Measurements from ENCODE around the gene THRB. TPM values are rescaled to one million over a fixed set of nuclear protein-coding genes. Genes with fewer than 3 reads are reported as not detected.

Gene THRB
- total RNA-seq, 1 experiment from 2014 or later, result 5.8 TPM

- H3K27ac Mint-ChIP-seq, result no peak overlapping the region
- POLR2A ChIA-PET, result no interaction called here
- no peak overlapping the region for H3K4me3 Mint-ChIP-seq
- TF ChIP-seq ZSCAN18 (CRISPR knock-in tag; IDR thresholded peaks at IDR 0.05) (no peak), CREM (CRISPR knock-in tag; IDR thresholded peaks at IDR 0.05) (no peak), FOXK1 (CRISPR knock-in tag; IDR thresholded peaks at IDR 0.05) (no peak), PRRX2 (CRISPR knock-in tag; IDR thresholded peaks at IDR 0.05) (no peak), STAT6 (CRISPR knock-in tag; conservative IDR thresholded peaks at IDR 0.05; ENCODE audit: low read depth) (no peak), AR (CRISPR knock-in tag; IDR thresholded peaks at IDR 0.05) (no peak), E2F1 (CRISPR knock-in tag; IDR thresholded peaks at IDR 0.05) (no peak)
- ATAC-seq, result peak; percentile 30; the same call in 1 of the 2 replicates
- H3K27me3 Mint-ChIP-seq (ENCODE audit: low read depth), result no peaks in the 10 kb centered on the region
- CTCF ChIA-PET, result interaction anchor here (0.7 kb wide), 1 partner anchor 367 kb away, joined by 3 read pairs; no protein-coding TSS in a partner anchor
- no peaks in the 10 kb centered on the region for H3K36me3 Mint-ChIP-seq
- H3K4me1 Mint-ChIP-seq, result no peaks in the 10 kb centered on the region
- H3K9me3 Mint-ChIP-seq, result peaks cover 16% of the 10 kb centered on the region
- DNase-seq (ENCODE audit: low spot score), result no peak
Observed at GRCh38 chr3:24315356-24315755, 179.3 kb downstream of the THRB start.

- Mint-ChIP-seq H3K9me3 (no peaks in the 10 kb centered on the region), H3K27me3 (ENCODE audit: low read depth) (no peaks in the 10 kb centered on the region), H3K4me3 (no peak overlapping the region), H3K36me3 (no peaks in the 10 kb centered on the region), H3K27ac (no peak overlapping the region), H3K4me1 (no peaks in the 10 kb centered on the region)
- CTCF ChIA-PET, result no interaction called here
- DNase-seq (ENCODE audit: low spot score), result no peak
- no peak for ATAC-seq
- POLR2A ChIA-PET, result no interaction called here
- no peak for TF ChIP-seq ATF1 (CRISPR knock-in tag; IDR thresholded peaks at IDR 0.05)
- no peak for TF ChIP-seq ZNF512 (CRISPR knock-in tag; IDR thresholded peaks at IDR 0.05; ENCODE audit: borderline replicate concordance)
- TF ChIP-seq ZNF121 (CRISPR knock-in tag; IDR thresholded peaks at IDR 0.05), result no peak
- TF ChIP-seq CREB1 (CRISPR knock-in tag; IDR thresholded peaks at IDR 0.05), result no peak
- TF ChIP-seq IRF2 (CRISPR knock-in tag; IDR thresholded peaks at IDR 0.05; ENCODE audit: borderline replicate concordance, low read depth), result no peak
- no peak for TF ChIP-seq GRHL2 (CRISPR knock-in tag; IDR thresholded peaks at IDR 0.05; ENCODE audit: insufficient replicate concordance, severe bottlenecking)
- TF ChIP-seq, protein P1, sequence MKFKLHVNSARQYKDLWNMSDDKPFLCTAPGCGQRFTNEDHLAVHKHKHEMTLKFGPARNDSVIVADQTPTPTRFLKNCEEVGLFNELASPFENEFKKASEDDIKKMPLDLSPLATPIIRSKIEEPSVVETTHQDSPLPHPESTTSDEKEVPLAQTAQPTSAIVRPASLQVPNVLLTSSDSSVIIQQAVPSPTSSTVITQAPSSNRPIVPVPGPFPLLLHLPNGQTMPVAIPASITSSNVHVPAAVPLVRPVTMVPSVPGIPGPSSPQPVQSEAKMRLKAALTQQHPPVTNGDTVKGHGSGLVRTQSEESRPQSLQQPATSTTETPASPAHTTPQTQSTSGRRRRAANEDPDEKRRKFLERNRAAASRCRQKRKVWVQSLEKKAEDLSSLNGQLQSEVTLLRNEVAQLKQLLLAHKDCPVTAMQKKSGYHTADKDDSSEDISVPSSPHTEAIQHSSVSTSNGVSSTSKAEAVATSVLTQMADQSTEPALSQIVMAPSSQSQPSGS (CRISPR knock-in tag; IDR thresholded peaks at IDR 0.05; ENCODE audit: borderline replicate concordance, low read depth), result no peak
- TF ChIP-seq ZNF138 (CRISPR knock-in tag; conservative IDR thresholded peaks at IDR 0.05), result no peak
- TF ChIP-seq FOXK1 (CRISPR knock-in tag; IDR thresholded peaks at IDR 0.05), result no peak
- no peak for TF ChIP-seq EMX1 (CRISPR knock-in tag; IDR thresholded peaks at IDR 0.05)
- no peak for TF ChIP-seq ELF4 (CRISPR knock-in tag; IDR thresholded peaks at IDR 0.05; ENCODE audit: low read depth)
- no peak for TF ChIP-seq ZNF425 (CRISPR knock-in tag; conservative IDR thresholded peaks at IDR 0.05)
- TF ChIP-seq, protein P2, sequence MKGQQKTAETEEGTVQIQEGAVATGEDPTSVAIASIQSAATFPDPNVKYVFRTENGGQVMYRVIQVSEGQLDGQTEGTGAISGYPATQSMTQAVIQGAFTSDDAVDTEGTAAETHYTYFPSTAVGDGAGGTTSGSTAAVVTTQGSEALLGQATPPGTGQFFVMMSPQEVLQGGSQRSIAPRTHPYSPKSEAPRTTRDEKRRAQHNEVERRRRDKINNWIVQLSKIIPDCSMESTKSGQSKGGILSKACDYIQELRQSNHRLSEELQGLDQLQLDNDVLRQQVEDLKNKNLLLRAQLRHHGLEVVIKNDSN (CRISPR knock-in tag; IDR thresholded peaks at IDR 0.05), result no peak
- no peak for TF ChIP-seq ZNF416 (CRISPR knock-in tag; IDR thresholded peaks at IDR 0.05)
- no peak for TF ChIP-seq SMAD4 (CRISPR knock-in tag; IDR thresholded peaks at IDR 0.05)
- no peak for TF ChIP-seq OVOL2 (CRISPR knock-in tag; IDR thresholded peaks at IDR 0.05; ENCODE audit: borderline replicate concordance)
Observed at GRCh38 chr3:24311881-24312280, 182.8 kb downstream of the THRB start.
